Glomerular visceral epithelial cell (primary cell): ENCODE data around the gene BIN1.
A peak's percentile ranks its signal among the peaks of the same experiment; 100 is the strongest.
"Not testable (repeated sequence)": the region's sequence is repeated elsewhere in the genome, so short reads cannot be mapped to it uniquely, and the experiment has no call there.

ENCODE experiments used
- DNase-seq: peaks from one replicate; pipeline ENCODE4 v3.0.0-alpha.2; 2016; ENCODE audit errors: extremely low spot score

BIN1 gene

GRCh38 chr2:127133793-127134192 is 26.8 kb upstream of the BIN1 start:
- DNase-seq, result no peak

GRCh38 chr2:127130421-127130820 is 23.5 kb upstream of the BIN1 start:
- no peak for DNase-seq

- no peak for DNase-seq
These were observed 23.0 kb upstream of the BIN1 start for GRCh38 chr2:127129937-127130336.

- no peak for DNase-seq
These were observed 21.5 kb upstream of the BIN1 start for GRCh38 chr2:127128445-127128904.

- no peak for DNase-seq
These were observed 18.9 kb upstream of the BIN1 start for GRCh38 chr2:127125821-127126220.

- DNase-seq, result peak; percentile 68
These were observed 17.5 kb upstream of the BIN1 start for GRCh38 chr2:127124426-127124825.

- DNase-seq, result no peak
These were observed 15.5 kb upstream of the BIN1 start for GRCh38 chr2:127122361-127123027.

- no peak for DNase-seq
These were observed 14.8 kb upstream of the BIN1 start for GRCh38 chr2:127121776-127122176.

GRCh38 chr2:127121353-127121752 is 14.4 kb upstream of the BIN1 start:
- DNase-seq, result no peak

GRCh38 chr2:127120408-127120807 is 13.5 kb upstream of the BIN1 start:
- not testable (repeated sequence) for DNase-seq

GRCh38 chr2:127118467-127118866 is 11.5 kb upstream of the BIN1 start:
- no peak for DNase-seq

- DNase-seq, result no peak
These were observed 11.1 kb upstream of the BIN1 start for GRCh38 chr2:127118038-127118437.

- DNase-seq, result no peak
These were observed 10.6 kb upstream of the BIN1 start for GRCh38 chr2:127117603-127118002.

- DNase-seq, result no peak
These were observed 8.7 kb upstream of the BIN1 start for GRCh38 chr2:127115471-127116199.

- DNase-seq, result no peak
These were observed 4.0 kb upstream of the BIN1 start for GRCh38 chr2:127110985-127111384.

GRCh38 chr2:127108090-127108523 is 1.2 kb upstream of the BIN1 start:
- no peak for DNase-seq

- DNase-seq, result no peak
These were observed 657 bp upstream of the BIN1 start for GRCh38 chr2:127107622-127107999.

- no peak for DNase-seq
These were observed 430 bp downstream of the BIN1 start for GRCh38 chr2:127106457-127106990.

GRCh38 chr2:127105656-127106456 is 1.1 kb downstream of the BIN1 start:
- DNase-seq, result peak; percentile 43

GRCh38 chr2:127104881-127105655 is 1.9 kb downstream of the BIN1 start:
- no peak for DNase-seq

- DNase-seq, result no peak
These were observed 2.7 kb downstream of the BIN1 start for GRCh38 chr2:127104166-127104660.
